H9 (cell line): ENCODE results near the gene INHBC. TPM values are rescaled to one million over a fixed set of nuclear protein-coding genes. Genes with fewer than 3 reads are reported as not detected.
A peak's percentile ranks its signal among the peaks of the same experiment; 100 is the strongest.

Source experiments
- DNase-seq: peaks from one replicate; pipeline ENCODE4 v3.0.0-alpha.2; 2017
- H2AFZ ChIP-seq: one replicate; pipeline ENCODE4 v1.6.1; 2013; ENCODE audit warnings: mild to moderate bottlenecking, low read length, control low read depth, moderate library complexity
- H2AK5ac ChIP-seq: 2 replicates; pipeline ENCODE4 v1.6.1; 2013; ENCODE audit warnings: low read length, control low read depth, mixed read lengths; ENCODE audit not compliant: insufficient read length
- H2BK120ac ChIP-seq: one replicate; pipeline ENCODE4 v1.6.1; 2013; ENCODE audit warnings: low read depth, mild to moderate bottlenecking, low read length, control low read depth, inconsistent platforms; ENCODE audit not compliant: poor library complexity, severe bottlenecking
- H2BK12ac ChIP-seq: 2 replicates; pipeline ENCODE4 v1.6.1; 2013; ENCODE audit warnings: low read length, control low read depth, mixed read lengths, low read depth; ENCODE audit not compliant: insufficient read length
- H2BK15ac ChIP-seq: 2 replicates; pipeline ENCODE4 v1.6.1; 2013; ENCODE audit warnings: low read depth, low read length, control low read depth
- H2BK20ac ChIP-seq: one replicate; pipeline ENCODE4 v1.6.1; 2013; ENCODE audit warnings: low read depth, mild to moderate bottlenecking, low read length, control low read depth, inconsistent platforms; ENCODE audit not compliant: poor library complexity, severe bottlenecking
- H2BK5ac ChIP-seq: 2 replicates; pipeline ENCODE4 v1.6.1; 2013; ENCODE audit warnings: low read length, control low read depth, mixed read lengths; ENCODE audit not compliant: insufficient read length
- H3K14ac ChIP-seq: 2 replicates; pipeline ENCODE4 v1.6.1; 2013; ENCODE audit warnings: low read length, control low read depth; ENCODE audit not compliant: insufficient read depth
- H3K18ac ChIP-seq: 2 replicates; pipeline ENCODE4 v1.6.1; 2013; ENCODE audit warnings: low read depth, mild to moderate bottlenecking, mixed read lengths, low read length, control low read depth; ENCODE audit not compliant: insufficient read length
- H3K23ac ChIP-seq: 2 replicates; pipeline ENCODE4 v1.6.1; 2013; ENCODE audit warnings: low read length, control low read depth, mixed read lengths, low read depth; ENCODE audit not compliant: insufficient read length
- H3K23me2 ChIP-seq: 2 replicates; pipeline ENCODE4 v1.6.1; 2013; ENCODE audit warnings: low read depth, mild to moderate bottlenecking, mixed read lengths, low read length, control low read depth; ENCODE audit not compliant: insufficient read length, poor library complexity, severe bottlenecking
- H3K27ac ChIP-seq: 2 replicates; pipeline ENCODE4 v1.5.1; 2013; ENCODE audit warnings: low read length, control low read depth, mixed read lengths, low read depth; ENCODE audit not compliant: insufficient read length
- H3K27me3 ChIP-seq: 2 replicates; pipeline ENCODE4 v1.6.1; 2013; ENCODE audit warnings: low read length, control low read depth, inconsistent platforms; ENCODE audit not compliant: insufficient read depth
- H3K4ac ChIP-seq: 2 replicates; pipeline ENCODE4 v1.6.1; 2013; ENCODE audit warnings: low read depth, mild to moderate bottlenecking, control low read depth, inconsistent platforms, low read length, moderate library complexity
- H3K4me1 ChIP-seq: 2 replicates; pipeline ENCODE4 v1.6.1; 2013; ENCODE audit warnings: low read length, control low read depth, inconsistent platforms; ENCODE audit not compliant: insufficient read depth
- H3K4me2 ChIP-seq: 2 replicates; pipeline ENCODE4 v1.6.1; 2013; ENCODE audit warnings: low read length, control low read depth, mixed read lengths; ENCODE audit not compliant: insufficient read length, insufficient read depth
- H3K56ac ChIP-seq: 2 replicates; pipeline ENCODE4 v1.6.1; 2013; ENCODE audit warnings: low read depth, mild to moderate bottlenecking, mixed read lengths, low read length, control low read depth; ENCODE audit not compliant: insufficient read length
- H3K79me1 ChIP-seq: 2 replicates; pipeline ENCODE4 v1.6.1; 2013; ENCODE audit warnings: low read depth, mild to moderate bottlenecking, moderate library complexity, low read length, control low read depth, inconsistent platforms; ENCODE audit not compliant: insufficient read depth, poor library complexity, severe bottlenecking
- H3K79me2 ChIP-seq: 2 replicates; pipeline ENCODE4 v1.6.1; 2013; ENCODE audit warnings: low read length, control low read depth, inconsistent platforms; ENCODE audit not compliant: insufficient read depth
- H3K9ac ChIP-seq: 2 replicates; pipeline ENCODE4 v1.6.1; 2013; ENCODE audit warnings: low read length, control low read depth, mixed read lengths; ENCODE audit not compliant: insufficient read length; ENCODE audit errors: extremely low read depth
- H3K9me3 ChIP-seq: one replicate; pipeline ENCODE4 v1.6.1; 2013; ENCODE audit warnings: low read depth, low read length, inconsistent platforms; ENCODE audit not compliant: control insufficient read depth
- H3T11ph ChIP-seq: one replicate; pipeline ENCODE4 v1.6.1; 2013; ENCODE audit warnings: mild to moderate bottlenecking, low read length, control low read depth, inconsistent platforms
- H4K20me1 ChIP-seq: one replicate; pipeline ENCODE4 v1.6.1; 2013; ENCODE audit not compliant: control insufficient read depth, insufficient read length, insufficient read depth
- H4K5ac ChIP-seq: 2 replicates; pipeline ENCODE4 v1.6.1; 2013; ENCODE audit warnings: low read depth, mild to moderate bottlenecking, mixed read lengths, low read length, control low read depth; ENCODE audit not compliant: insufficient read length
- H4K8ac ChIP-seq: replicated peaks from 2 replicates; pipeline ENCODE4 v1.6.1; 2013; ENCODE audit warnings: low read length, control low read depth, mixed read lengths, low read depth; ENCODE audit not compliant: insufficient read length
- H4K91ac ChIP-seq: 2 replicates; pipeline ENCODE4 v1.6.1; 2013; ENCODE audit warnings: low read depth, mild to moderate bottlenecking, moderate library complexity, mixed read lengths, low read length, control low read depth; ENCODE audit not compliant: insufficient read length
- H3K27ac Mint-ChIP-seq, 3 experiments: 2 replicates in 2 of 3; 3 replicates in 1 of 3; pipeline ENCODE4 v1.8.0; 2020 to 2021; ENCODE audit warnings: mixed read lengths in 3 of 3, mild to moderate bottlenecking in 1 of 3, moderate library complexity in 1 of 3
- H3K27me3 Mint-ChIP-seq: 2 replicates; pipeline ENCODE4 v1.8.0; 2021; ENCODE audit warnings: low read depth, mild to moderate bottlenecking, moderate library complexity, mixed read lengths
- H3K36me3 Mint-ChIP-seq, 3 experiments: 2 replicates in 2 of 3; 3 replicates in 1 of 3; pipeline ENCODE4 v1.8.0; 2020 to 2021; ENCODE audit warnings: low read depth in 3 of 3, mixed read lengths in 3 of 3; ENCODE audit not compliant: insufficient read depth in 1 of 3
- H3K4me1 Mint-ChIP-seq, 2 experiments: 2 replicates each; pipeline ENCODE4 v1.8.0; 2020; ENCODE audit warnings: mixed read lengths in 2 of 2
- H3K4me3 Mint-ChIP-seq, 2 experiments: 2 replicates in 1 of 2; 3 replicates in 1 of 2; pipeline ENCODE4 v1.8.0; 2020 to 2021; ENCODE audit warnings: mild to moderate bottlenecking in 2 of 2, mixed read lengths in 2 of 2, moderate library complexity in 1 of 2
- H3K9me3 Mint-ChIP-seq, 2 experiments: 2 replicates in 1 of 2; 3 replicates in 1 of 2; pipeline ENCODE4 v1.8.0; 2020; ENCODE audit warnings: mild to moderate bottlenecking in 2 of 2, mixed read lengths in 2 of 2, moderate library complexity in 1 of 2
- WGBS: extraction: QIAGEN DNeasy Blood & Tissue Kit; methylation state at CpG from one replicate; pipeline ENCODE4 v1.1.7; 2013; ENCODE audit warnings: missing lambda C conversion rate, low lambda C conversion rate, mixed read lengths; ENCODE audit not compliant: insufficient read length; ENCODE audit errors: extremely low coverage; 5-methylcytosine and 5-hydroxymethylcytosine counted together
- total RNA-seq: library from RNA; stranded (reverse); gene quantifications from 2 replicates; pipeline ENCODE4 v1.2.1, GENCODE V29; 2021
- TF ChIP-seq, protein P1 (sequence below): fragments of 200-600 bp; sonication (generic); conservative IDR thresholded peaks from 3 replicates; pipeline ENCODE4 v1.8.0; 2021; ENCODE audit warnings: antibody characterized with exemption, mild to moderate bottlenecking

The INHBC gene
- total RNA-seq, 1 experiment from 2014 or later: not detected

DNA sequence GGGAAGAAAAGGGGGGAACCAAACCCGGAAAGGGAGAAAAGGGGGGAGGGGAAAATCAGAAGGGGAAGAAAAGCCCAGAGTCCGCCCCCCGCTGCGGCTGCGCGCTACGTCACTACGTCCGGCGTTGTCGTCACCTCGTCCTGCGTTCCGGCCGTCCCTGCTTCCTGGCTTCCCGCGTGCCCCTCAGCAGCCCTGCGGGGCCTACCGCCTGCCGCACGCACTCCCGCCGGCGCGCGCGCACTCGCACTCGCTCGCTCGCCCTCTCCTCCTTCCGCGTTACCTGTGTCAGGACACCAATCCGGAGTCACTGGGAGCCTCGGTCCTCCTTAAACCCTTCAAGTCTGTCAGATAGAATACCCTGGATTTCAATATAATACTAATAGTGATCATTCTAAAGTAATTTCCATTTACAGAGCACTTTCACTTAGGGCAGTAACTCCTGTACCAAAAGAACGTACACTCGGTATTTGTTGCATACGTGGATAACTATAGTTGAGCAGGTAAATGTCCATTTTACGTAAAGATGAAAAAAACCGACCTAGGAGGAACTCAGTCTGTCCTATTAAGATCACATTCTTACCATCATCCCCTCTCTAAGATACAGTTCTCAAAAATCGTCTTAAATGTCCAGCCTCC is 3.5 kb upstream of the INHBC start, which contains the start of gene R3HDM2:
Gene R3HDM2, minus strand, starts transcription at position 113 of the 636 bp plus-strand sequence. CDS start 120,615 bp downstream, outside the sequence.
- H3K36me3 Mint-ChIP-seq: peaks cover 0 to 6% (median 0%) of the 10 kb centered on the region in 3 experiments; a peak in 2 of 7 replicates

More for the DNA sequence above, 3.5 kb upstream of the INHBC start, which contains the start of gene R3HDM2:
- no CpG with 5 or more reads among the region's 41 CpGs for WGBS
- peak within 1 kb of the TSS; percentile 96 to 99 (median 96) for H3K27ac Mint-ChIP-seq
- no peak within 1 kb of the TSS for H3T11ph ChIP-seq
- no peak within 1 kb of the TSS for H4K8ac ChIP-seq
- H3K27me3 ChIP-seq: no peaks in the 10 kb centered on the region
- H3K4me3 Mint-ChIP-seq: peak within 1 kb of the TSS; percentile 90 to 99
- peak within 1 kb of the TSS; percentile 70 for H3K18ac ChIP-seq
- no peak within 1 kb of the TSS for H2BK5ac ChIP-seq
- H4K20me1 ChIP-seq: no peaks in the 10 kb centered on the region
- peak within 1 kb of the TSS; percentile 78 for H3K9ac ChIP-seq
- no peak within 1 kb of the TSS for H2AK5ac ChIP-seq
- no peak within 1 kb of the TSS; the same call in 1 of the 2 replicates for H3K4ac ChIP-seq
- H4K5ac ChIP-seq: no peak within 1 kb of the TSS
- no peaks in the 10 kb centered on the region for H3K79me2 ChIP-seq
- H3K4me2 ChIP-seq: peak within 1 kb of the TSS; percentile 61
- no peaks in the 10 kb centered on the region for H3K79me1 ChIP-seq
- H3K23ac ChIP-seq: no peak within 1 kb of the TSS
- no peak within 1 kb of the TSS for H2BK12ac ChIP-seq
- no peaks in the 10 kb centered on the region for H3K27me3 Mint-ChIP-seq
- no peak within 1 kb of the TSS for H2BK20ac ChIP-seq
- peaks cover 8% of the 10 kb centered on the region for H3K23me2 ChIP-seq
- peak within 1 kb of the TSS; percentile 60; the same call in 1 of the 2 replicates for H3K14ac ChIP-seq
- H4K91ac ChIP-seq: no peak within 1 kb of the TSS
- no peak within 1 kb of the TSS for H2BK120ac ChIP-seq
- no peaks in the 10 kb centered on the region; a peak in 1 of 5 replicates for H3K9me3 Mint-ChIP-seq
- no peaks in the 10 kb centered on the region for H3K9me3 ChIP-seq
- H2AFZ ChIP-seq: no peak within 1 kb of the TSS
- no peak within 1 kb of the TSS for H2BK15ac ChIP-seq
- H3K27ac ChIP-seq: no peak within 1 kb of the TSS
- H3K4me1 ChIP-seq: no peaks in the 10 kb centered on the region
- H3K4me1 Mint-ChIP-seq: peaks cover 24 to 36% of the 10 kb centered on the region in 2 experiments
- DNase-seq: peak; percentile 97
- H3K56ac ChIP-seq: no peak within 1 kb of the TSS
- TF ChIP-seq, protein P1, sequence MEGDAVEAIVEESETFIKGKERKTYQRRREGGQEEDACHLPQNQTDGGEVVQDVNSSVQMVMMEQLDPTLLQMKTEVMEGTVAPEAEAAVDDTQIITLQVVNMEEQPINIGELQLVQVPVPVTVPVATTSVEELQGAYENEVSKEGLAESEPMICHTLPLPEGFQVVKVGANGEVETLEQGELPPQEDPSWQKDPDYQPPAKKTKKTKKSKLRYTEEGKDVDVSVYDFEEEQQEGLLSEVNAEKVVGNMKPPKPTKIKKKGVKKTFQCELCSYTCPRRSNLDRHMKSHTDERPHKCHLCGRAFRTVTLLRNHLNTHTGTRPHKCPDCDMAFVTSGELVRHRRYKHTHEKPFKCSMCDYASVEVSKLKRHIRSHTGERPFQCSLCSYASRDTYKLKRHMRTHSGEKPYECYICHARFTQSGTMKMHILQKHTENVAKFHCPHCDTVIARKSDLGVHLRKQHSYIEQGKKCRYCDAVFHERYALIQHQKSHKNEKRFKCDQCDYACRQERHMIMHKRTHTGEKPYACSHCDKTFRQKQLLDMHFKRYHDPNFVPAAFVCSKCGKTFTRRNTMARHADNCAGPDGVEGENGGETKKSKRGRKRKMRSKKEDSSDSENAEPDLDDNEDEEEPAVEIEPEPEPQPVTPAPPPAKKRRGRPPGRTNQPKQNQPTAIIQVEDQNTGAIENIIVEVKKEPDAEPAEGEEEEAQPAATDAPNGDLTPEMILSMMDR: no peak
